Ishikawa (cell line): Measurements from ENCODE around the gene ADAM22.
A peak's percentile ranks its signal among the peaks of the same experiment; 100 is the strongest.

Experiments used
- CEBPB ChIP-seq: IDR thresholded peaks from 2 replicates; pipeline ENCODE4 v1.6.1; 2012
- CREB1 ChIP-seq: IDR thresholded peaks from 2 replicates; pipeline ENCODE4 v1.6.1; 2012; ENCODE audit warnings: low read depth
- EGR1 ChIP-seq: IDR thresholded peaks from 2 replicates; pipeline ENCODE4 v1.6.1; 2012
- EP300 ChIP-seq: IDR thresholded peaks from 2 replicates; pipeline ENCODE4 v1.6.1; 2012; ENCODE audit warnings: borderline replicate concordance
- FOXM1 ChIP-seq: IDR thresholded peaks from 2 replicates; pipeline ENCODE4 v1.6.1; 2012; ENCODE audit warnings: low read depth, borderline replicate concordance
- NFIC ChIP-seq: IDR thresholded peaks from 2 replicates; pipeline ENCODE4 v1.6.1; 2012
- RAD21 ChIP-seq: IDR thresholded peaks from 2 replicates; pipeline ENCODE4 v1.6.1; 2012; ENCODE audit warnings: low read depth
- TAF1 ChIP-seq: IDR thresholded peaks from 2 replicates; pipeline ENCODE4 v1.6.1; 2012; ENCODE audit warnings: low read depth, mild to moderate bottlenecking
- TCF12 ChIP-seq: IDR thresholded peaks from 2 replicates; pipeline ENCODE4 v1.6.1; 2012; ENCODE audit warnings: low read depth
- TEAD4 ChIP-seq: IDR thresholded peaks from 2 replicates; pipeline ENCODE4 v1.6.1; 2012
- YY1 ChIP-seq: IDR thresholded peaks from 2 replicates; pipeline ENCODE4 v1.6.1; 2012; ENCODE audit warnings: low read depth
- ZBTB7A ChIP-seq: IDR thresholded peaks from 2 replicates; pipeline ENCODE4 v1.6.1; 2012; ENCODE audit warnings: low read depth
- TF ChIP-seq, protein P1 (sequence below): IDR thresholded peaks from 2 replicates; pipeline ENCODE4 v1.6.1; 2012
- TF ChIP-seq, protein P2 (sequence below): IDR thresholded peaks from 2 replicates; pipeline ENCODE4 v1.6.1; 2012
- TF ChIP-seq, protein P3 (sequence below): IDR thresholded peaks from 2 replicates; pipeline ENCODE4 v1.6.1; 2012; ENCODE audit warnings: low read depth, mild to moderate bottlenecking

Gene ADAM22

DNA sequence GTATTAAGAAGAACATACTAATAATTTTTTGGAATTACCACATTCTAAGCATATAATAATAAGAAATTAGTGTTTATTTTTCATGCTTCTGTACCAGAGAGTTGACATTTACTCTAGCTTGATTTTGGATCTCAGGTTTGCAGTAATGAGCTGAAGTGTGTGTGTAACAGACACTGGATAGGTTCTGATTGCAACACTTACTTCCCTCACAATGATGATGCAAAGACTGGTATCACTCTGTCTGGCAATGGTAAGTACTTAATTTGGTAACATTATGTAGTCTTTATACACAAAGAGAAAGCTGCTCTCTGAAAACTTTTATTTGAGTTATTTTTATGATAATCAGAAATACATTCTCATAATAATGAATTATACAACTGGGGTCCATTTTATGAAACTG lies 231.6 kb downstream of the ADAM22 start:
- TF ChIP-seq TAF1: no peak
- TF ChIP-seq, protein P1, sequence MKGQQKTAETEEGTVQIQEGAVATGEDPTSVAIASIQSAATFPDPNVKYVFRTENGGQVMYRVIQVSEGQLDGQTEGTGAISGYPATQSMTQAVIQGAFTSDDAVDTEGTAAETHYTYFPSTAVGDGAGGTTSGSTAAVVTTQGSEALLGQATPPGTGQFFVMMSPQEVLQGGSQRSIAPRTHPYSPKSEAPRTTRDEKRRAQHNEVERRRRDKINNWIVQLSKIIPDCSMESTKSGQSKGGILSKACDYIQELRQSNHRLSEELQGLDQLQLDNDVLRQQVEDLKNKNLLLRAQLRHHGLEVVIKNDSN: no peak
- no peak for TF ChIP-seq ZBTB7A
- no peak for TF ChIP-seq CEBPB
- TF ChIP-seq RAD21: no peak
- TF ChIP-seq FOXM1: no peak
- TF ChIP-seq EGR1: no peak
- no peak for TF ChIP-seq EP300
- no peak for TF ChIP-seq TEAD4
- TF ChIP-seq, protein P2, sequence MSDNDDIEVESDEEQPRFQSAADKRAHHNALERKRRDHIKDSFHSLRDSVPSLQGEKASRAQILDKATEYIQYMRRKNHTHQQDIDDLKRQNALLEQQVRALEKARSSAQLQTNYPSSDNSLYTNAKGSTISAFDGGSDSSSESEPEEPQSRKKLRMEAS: no peak
- TF ChIP-seq, protein P3, sequence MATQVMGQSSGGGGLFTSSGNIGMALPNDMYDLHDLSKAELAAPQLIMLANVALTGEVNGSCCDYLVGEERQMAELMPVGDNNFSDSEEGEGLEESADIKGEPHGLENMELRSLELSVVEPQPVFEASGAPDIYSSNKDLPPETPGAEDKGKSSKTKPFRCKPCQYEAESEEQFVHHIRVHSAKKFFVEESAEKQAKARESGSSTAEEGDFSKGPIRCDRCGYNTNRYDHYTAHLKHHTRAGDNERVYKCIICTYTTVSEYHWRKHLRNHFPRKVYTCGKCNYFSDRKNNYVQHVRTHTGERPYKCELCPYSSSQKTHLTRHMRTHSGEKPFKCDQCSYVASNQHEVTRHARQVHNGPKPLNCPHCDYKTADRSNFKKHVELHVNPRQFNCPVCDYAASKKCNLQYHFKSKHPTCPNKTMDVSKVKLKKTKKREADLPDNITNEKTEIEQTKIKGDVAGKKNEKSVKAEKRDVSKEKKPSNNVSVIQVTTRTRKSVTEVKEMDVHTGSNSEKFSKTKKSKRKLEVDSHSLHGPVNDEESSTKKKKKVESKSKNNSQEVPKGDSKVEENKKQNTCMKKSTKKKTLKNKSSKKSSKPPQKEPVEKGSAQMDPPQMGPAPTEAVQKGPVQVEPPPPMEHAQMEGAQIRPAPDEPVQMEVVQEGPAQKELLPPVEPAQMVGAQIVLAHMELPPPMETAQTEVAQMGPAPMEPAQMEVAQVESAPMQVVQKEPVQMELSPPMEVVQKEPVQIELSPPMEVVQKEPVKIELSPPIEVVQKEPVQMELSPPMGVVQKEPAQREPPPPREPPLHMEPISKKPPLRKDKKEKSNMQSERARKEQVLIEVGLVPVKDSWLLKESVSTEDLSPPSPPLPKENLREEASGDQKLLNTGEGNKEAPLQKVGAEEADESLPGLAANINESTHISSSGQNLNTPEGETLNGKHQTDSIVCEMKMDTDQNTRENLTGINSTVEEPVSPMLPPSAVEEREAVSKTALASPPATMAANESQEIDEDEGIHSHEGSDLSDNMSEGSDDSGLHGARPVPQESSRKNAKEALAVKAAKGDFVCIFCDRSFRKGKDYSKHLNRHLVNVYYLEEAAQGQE: no peak
- TF ChIP-seq NFIC: no peak
- TF ChIP-seq TCF12: no peak
- no peak for TF ChIP-seq CREB1
- TF ChIP-seq YY1: no peak

DNA sequence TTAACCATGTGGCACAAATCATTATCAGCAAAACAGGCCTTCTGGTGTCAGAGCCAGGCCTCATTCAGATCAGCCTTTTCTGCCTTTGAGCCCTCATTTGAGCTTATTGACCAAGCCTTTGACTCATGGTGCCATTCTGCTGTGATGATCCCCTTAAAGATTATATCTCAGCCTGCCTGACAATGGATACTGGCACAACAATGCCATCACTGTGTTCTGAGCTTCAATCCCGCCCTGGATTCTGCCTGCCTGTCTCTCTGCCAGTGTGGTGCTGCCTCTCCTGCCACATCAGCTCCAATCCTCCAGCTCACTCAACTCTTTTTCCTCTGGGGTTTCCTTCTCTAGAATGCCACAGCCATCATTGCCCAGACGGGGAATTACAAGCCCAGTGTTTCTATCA lies 233.2 kb downstream of the ADAM22 start:
- TF ChIP-seq, protein P2: no peak
- TF ChIP-seq FOXM1: no peak
- no peak for TF ChIP-seq TCF12
- TF ChIP-seq, protein P3: no peak
- no peak for TF ChIP-seq YY1
- TF ChIP-seq CREB1: no peak
- no peak for TF ChIP-seq EP300
- no peak for TF ChIP-seq RAD21
- TF ChIP-seq TEAD4: no peak
- no peak for TF ChIP-seq CEBPB
- no peak for TF ChIP-seq EGR1

DNA sequence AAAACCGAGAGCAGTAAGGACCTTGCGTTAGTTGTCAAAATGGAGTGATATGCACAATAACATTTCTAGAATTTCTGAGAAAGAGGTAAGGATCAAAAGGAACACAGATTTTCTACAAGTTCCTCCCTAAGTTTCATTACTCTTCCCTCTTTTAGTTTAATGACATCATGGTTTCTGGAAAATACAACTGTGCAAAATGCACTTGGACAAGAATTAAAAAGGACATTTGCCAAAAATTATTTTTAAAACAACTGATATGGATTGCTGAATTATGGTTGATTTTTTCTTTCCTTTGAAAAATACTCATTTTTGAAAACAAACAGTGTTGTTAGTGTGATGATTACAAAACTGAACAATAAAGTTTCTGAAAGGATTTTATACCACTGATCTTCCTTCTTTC lies 233.7 kb downstream of the ADAM22 start:
- TF ChIP-seq, protein P3: no peak
- TF ChIP-seq RAD21: no peak
- TF ChIP-seq NFIC: no peak
- TF ChIP-seq FOXM1: no peak

DNA sequence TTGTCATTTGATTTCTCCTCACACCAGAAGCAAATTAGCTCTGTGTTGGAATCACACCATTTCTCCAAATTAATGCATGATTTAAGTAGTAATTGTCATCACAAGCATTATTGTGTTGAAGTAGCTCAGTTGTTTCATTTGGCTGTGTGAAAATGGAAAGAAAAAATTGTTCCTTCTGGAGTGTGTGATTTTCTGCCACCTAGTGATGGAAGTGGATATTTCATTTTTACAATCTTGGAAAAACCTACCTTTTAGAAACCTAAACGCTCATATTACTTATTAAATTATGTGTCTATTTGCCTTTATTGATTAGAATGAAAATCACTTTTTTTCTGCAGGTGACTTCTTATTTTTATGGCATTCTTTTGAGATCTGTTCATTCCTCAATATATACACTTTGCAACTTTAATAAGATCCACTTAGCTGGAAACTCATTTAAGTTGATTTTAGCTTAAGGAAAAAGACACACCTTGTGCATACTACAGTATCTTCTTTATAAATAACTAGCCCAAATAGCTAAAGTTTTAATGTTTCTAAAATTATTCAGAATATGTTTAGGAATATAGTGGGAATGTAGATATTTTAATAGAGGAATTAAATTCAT lies 235.8 kb downstream of the ADAM22 start:
- TF ChIP-seq RAD21 (peak; percentile 57), CEBPB (no peak)

DNA sequence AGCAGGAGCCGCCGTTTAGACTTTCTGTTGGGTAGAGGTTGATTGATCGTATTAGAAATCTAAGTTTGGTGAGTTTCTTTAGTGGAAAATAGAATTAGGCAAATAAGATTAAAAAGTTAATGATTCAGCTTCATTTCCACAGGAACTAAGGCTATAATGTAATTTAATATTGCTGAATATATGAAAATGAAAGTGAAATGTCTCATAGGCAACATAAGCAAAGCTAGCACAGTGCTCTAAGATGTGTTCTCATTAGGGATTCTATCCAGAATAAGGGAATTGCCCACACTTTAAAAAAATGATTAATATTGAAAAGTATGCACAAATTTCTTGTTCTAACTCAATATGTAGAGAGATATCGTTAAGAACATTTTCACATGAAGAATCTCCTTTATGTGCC lies 238.8 kb downstream of the ADAM22 start:
- no peak for TF ChIP-seq EGR1
- no peak for TF ChIP-seq TCF12
- TF ChIP-seq EP300: no peak
- no peak for TF ChIP-seq RAD21
- no peak for TF ChIP-seq YY1
- TF ChIP-seq, protein P3: no peak
- TF ChIP-seq ZBTB7A: no peak
- TF ChIP-seq FOXM1: no peak
- TF ChIP-seq NFIC: no peak
